ENCODE results near the gene FLNC. TPM values are rescaled to one million over a fixed set of nuclear protein-coding genes. Genes with fewer than 3 reads are reported as not detected.
A peak's percentile ranks its signal among the peaks of the same experiment; 100 is the strongest.

Gene FLNC
- total RNA-seq, 1 donor from 2014 or later: 241 TPM

DNA sequence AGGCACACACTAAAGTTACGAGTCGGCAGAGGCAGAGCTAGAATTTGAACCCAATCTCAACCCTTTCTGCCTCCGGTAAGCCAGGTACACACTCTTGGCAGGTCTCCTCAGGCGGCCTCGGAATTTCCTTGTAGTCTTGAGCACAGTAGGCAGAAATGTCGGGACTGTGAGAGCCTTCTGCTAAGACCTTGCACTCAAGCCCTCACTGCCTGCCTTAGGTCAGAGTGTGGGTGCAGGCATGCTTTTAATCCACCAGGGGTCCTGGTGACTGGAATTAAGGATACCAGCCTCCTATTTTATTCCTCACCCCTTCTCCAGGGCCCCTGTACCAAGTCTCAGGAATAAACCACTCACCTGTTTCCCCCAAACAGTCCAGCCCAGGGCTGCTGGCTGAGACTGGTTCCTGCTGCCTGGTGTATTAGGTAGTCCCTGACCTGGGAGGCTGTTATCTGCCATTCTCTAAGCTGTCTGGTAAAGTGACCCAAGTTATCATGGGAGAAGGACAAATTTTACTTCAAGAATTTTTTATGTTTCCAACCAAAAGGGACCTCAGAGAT lies 33.3 kb downstream of the FLNC start:
- Mint-ChIP-seq H3K4me3 (ENCODE audit: unreplicated experiment) (peak overlapping the region; percentile 100), H3K27me3 (ENCODE audit: unreplicated experiment) (peaks cover 19% of the 10 kb centered on the region), H3K4me1 (ENCODE audit: low read depth, unreplicated experiment) (peaks cover 19% of the 10 kb centered on the region), H3K27ac (ENCODE audit: unreplicated experiment) (peak overlapping the region; percentile 28), H3K36me3 (ENCODE audit: unreplicated experiment) (no peaks in the 10 kb centered on the region), H3K9me3 (ENCODE audit: unreplicated experiment) (peaks cover 19% of the 10 kb centered on the region)
- DNase-seq: peak; percentile 65
- TF ChIP-seq CTCF (IDR thresholded peaks at IDR 0.05; ENCODE audit: partially characterized antibody, unreplicated experiment): peak; percentile 70

- TF ChIP-seq CTCF (IDR thresholded peaks at IDR 0.05; ENCODE audit: partially characterized antibody, unreplicated experiment): no peak
- Mint-ChIP-seq H3K36me3 (ENCODE audit: unreplicated experiment) (no peaks in the 10 kb centered on the region), H3K9me3 (ENCODE audit: unreplicated experiment) (peaks cover 19% of the 10 kb centered on the region), H3K4me1 (ENCODE audit: low read depth, unreplicated experiment) (peaks cover 16% of the 10 kb centered on the region), H3K27me3 (ENCODE audit: unreplicated experiment) (peaks cover 17% of the 10 kb centered on the region), H3K4me3 (ENCODE audit: unreplicated experiment) (no peak overlapping the region), H3K27ac (ENCODE audit: unreplicated experiment) (no peak overlapping the region)
- DNase-seq: no peak
Measured at GRCh38 chr7:128865303-128865702, 35.1 kb downstream of the FLNC start.

DNA sequence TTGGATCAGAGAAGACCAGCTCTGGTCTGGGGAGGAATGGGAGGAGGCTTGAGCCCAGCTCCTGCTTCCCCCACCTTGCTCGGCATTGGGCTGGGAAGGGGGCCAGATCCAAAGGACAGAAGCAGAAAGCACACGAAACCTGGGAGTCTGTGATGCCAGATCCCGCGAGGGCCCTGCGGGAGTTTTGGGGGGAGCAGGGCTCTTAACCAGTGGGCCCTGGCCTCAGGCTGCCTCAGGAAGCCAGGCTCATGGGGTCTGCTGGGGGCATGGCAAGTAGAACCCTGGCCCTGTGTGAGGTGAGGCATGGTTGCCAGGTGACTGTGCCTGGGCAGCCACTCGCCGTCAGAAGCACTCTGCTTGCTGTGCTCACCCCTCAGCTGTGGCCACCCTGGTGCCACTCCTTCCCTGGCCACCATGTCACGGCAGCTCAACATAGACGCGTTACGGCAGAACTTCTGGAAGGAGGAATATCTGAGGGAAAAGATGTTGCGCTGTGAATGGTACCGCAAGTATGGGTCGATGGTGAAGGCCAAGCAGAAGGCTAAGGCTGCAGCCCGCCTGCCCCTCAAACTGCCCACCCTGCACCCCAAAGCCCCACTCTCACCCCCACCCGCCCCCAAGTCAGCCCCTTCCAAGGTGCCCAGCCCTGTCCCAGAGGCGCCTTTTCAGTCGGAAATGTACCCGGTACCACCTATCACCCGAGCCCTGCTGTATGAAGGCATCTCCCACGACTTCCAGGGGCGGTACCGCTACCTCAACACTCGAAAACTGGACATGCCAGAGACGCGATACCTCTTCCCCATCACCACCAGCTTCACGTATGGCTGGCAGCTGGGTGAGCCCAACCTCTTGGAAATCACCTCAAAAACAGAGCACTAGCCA lies 36.0 kb downstream of the FLNC start:
- peaks cover 16% of the 10 kb centered on the region for H3K9me3 Mint-ChIP-seq (ENCODE audit: unreplicated experiment)

DNA sequence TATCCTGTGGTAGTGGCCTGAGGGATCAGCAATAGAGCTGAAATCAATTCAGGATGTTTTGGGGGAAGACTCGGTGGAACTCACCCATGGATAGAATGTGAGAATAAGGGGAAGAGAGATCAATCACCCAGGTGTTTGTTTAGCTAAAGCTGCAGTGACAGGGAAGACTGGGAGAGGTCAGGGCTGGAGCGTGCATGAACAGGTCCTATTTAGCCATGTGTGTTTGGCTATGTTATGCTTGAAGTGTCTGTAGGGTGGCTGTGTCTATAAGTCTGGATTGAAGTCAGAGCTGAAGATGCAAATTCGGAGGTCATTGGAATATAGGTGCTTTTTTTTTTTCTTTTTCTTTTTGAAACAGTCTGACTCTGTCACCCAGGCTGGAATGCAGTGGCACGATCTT lies 37.0 kb downstream of the FLNC start:
- Mint-ChIP-seq H3K36me3 (ENCODE audit: unreplicated experiment) (no peaks in the 10 kb centered on the region), H3K27ac (ENCODE audit: unreplicated experiment) (no peak overlapping the region), H3K9me3 (ENCODE audit: unreplicated experiment) (peaks cover 13% of the 10 kb centered on the region), H3K4me3 (ENCODE audit: unreplicated experiment) (peak overlapping the region; percentile 7), H3K4me1 (ENCODE audit: low read depth, unreplicated experiment) (peaks cover 14% of the 10 kb centered on the region), H3K27me3 (ENCODE audit: unreplicated experiment) (peaks cover 19% of the 10 kb centered on the region)
- no peak for DNase-seq
- TF ChIP-seq CTCF (IDR thresholded peaks at IDR 0.05; ENCODE audit: partially characterized antibody, unreplicated experiment): no peak

More for the DNA sequence above, 36.0 kb downstream of the FLNC start:
- Mint-ChIP-seq H3K36me3 (ENCODE audit: unreplicated experiment) (no peaks in the 10 kb centered on the region), H3K27me3 (ENCODE audit: unreplicated experiment) (peaks cover 18% of the 10 kb centered on the region), H3K4me1 (ENCODE audit: low read depth, unreplicated experiment) (peaks cover 16% of the 10 kb centered on the region), H3K27ac (ENCODE audit: unreplicated experiment) (no peak overlapping the region), H3K4me3 (ENCODE audit: unreplicated experiment) (no peak overlapping the region)
- TF ChIP-seq CTCF (IDR thresholded peaks at IDR 0.05; ENCODE audit: partially characterized antibody, unreplicated experiment): no peak
- DNase-seq: no peak

Data from glutamatergic neuron (in vitro differentiated cells).